Mesendoderm (in vitro differentiated cells): ENCODE results near the gene KRT86.

Experiments
- DNase-seq: peaks from one replicate; pipeline ENCODE4 v3.0.0; 2013
- H2AK5ac ChIP-seq: 2 replicates; pipeline ENCODE4 v1.6.1; 2013; ENCODE audit warnings: low read length, inconsistent platforms
- H2BK120ac ChIP-seq: 2 replicates; pipeline ENCODE4 v1.6.1; 2013; ENCODE audit warnings: low read depth, mild to moderate bottlenecking, low read length, moderate library complexity, mixed read lengths
- H2BK15ac ChIP-seq: replicated peaks from 2 replicates; pipeline ENCODE4 v1.6.1; 2013; ENCODE audit warnings: low read depth, mild to moderate bottlenecking, moderate library complexity
- H2BK5ac ChIP-seq: 2 replicates; pipeline ENCODE4 v1.6.1; 2013; ENCODE audit warnings: low read length, inconsistent platforms
- H3K18ac ChIP-seq: 2 replicates; pipeline ENCODE4 v1.6.1; 2013; ENCODE audit warnings: mild to moderate bottlenecking, low read length, mixed read lengths
- H3K23ac ChIP-seq: one replicate; pipeline ENCODE4 v1.6.1; 2013; ENCODE audit warnings: low read length
- H3K27ac ChIP-seq: 2 replicates; pipeline ENCODE4 v1.5.1; 2013; ENCODE audit warnings: low read depth, mild to moderate bottlenecking, inconsistent platforms, low read length, moderate library complexity
- H3K27me3 ChIP-seq: 2 replicates; pipeline ENCODE4 v1.6.1; 2013; ENCODE audit warnings: low read length, control low read depth, mild to moderate bottlenecking, inconsistent platforms; ENCODE audit not compliant: insufficient read depth, poor library complexity
- H3K36me3 ChIP-seq: 2 replicates; pipeline ENCODE4 v1.6.1; 2013; ENCODE audit warnings: low read length, inconsistent platforms; ENCODE audit not compliant: control insufficient read depth, insufficient read depth
- H3K4ac ChIP-seq: one replicate; pipeline ENCODE4 v1.6.1; 2013; ENCODE audit warnings: low read depth, mild to moderate bottlenecking, low read length, moderate library complexity
- H3K4me1 ChIP-seq: 2 replicates; pipeline ENCODE4 v1.6.1; 2013; ENCODE audit warnings: low read depth, low read length, inconsistent platforms; ENCODE audit not compliant: control insufficient read depth
- H3K4me2 ChIP-seq: 2 replicates; pipeline ENCODE4 v1.6.1; 2013; ENCODE audit warnings: low read length
- H3K4me3 ChIP-seq: 2 replicates; pipeline ENCODE4 v1.5.1; 2013; ENCODE audit warnings: mild to moderate bottlenecking, low read length
- H3K56ac ChIP-seq: one replicate; pipeline ENCODE4 v1.6.1; 2013; ENCODE audit warnings: low read length
- H3K79me1 ChIP-seq: 2 replicates; pipeline ENCODE4 v1.6.1; 2013; ENCODE audit warnings: low read length, inconsistent platforms
- H3K79me2 ChIP-seq: 2 replicates; pipeline ENCODE4 v1.6.1; 2013; ENCODE audit warnings: mild to moderate bottlenecking, low read length; ENCODE audit not compliant: control insufficient read depth, insufficient read depth
- H3K9ac ChIP-seq: 2 replicates; pipeline ENCODE4 v1.6.1; 2013; ENCODE audit warnings: low read length, inconsistent platforms
- H4K5ac ChIP-seq: one replicate; pipeline ENCODE4 v1.6.1; 2013; ENCODE audit warnings: low read length
- H4K8ac ChIP-seq: one replicate; pipeline ENCODE4 v1.6.1; 2013; ENCODE audit warnings: low read depth, mild to moderate bottlenecking, control low read depth, low read length, moderate library complexity
- WGBS: extraction: QIAGEN DNeasy Blood & Tissue Kit; methylation state at CpG from one replicate; pipeline ENCODE4 v1.1.7; 2013; ENCODE audit warnings: low lambda C conversion rate, missing lambda C conversion rate; ENCODE audit not compliant: insufficient coverage; ENCODE audit errors: extremely low coverage; 5-methylcytosine and 5-hydroxymethylcytosine counted together

The KRT86 gene

GRCh38 chr12:52233462-52234207 lies 40.8 kb upstream of the KRT86 start:
- no peak overlapping the region for H3K4ac ChIP-seq
- no peak overlapping the region for H2BK120ac ChIP-seq
- H3K79me1 ChIP-seq = no peaks in the 10 kb centered on the region
- no peak overlapping the region for H2BK15ac ChIP-seq
- WGBS = no CpG with 5 or more reads among the region's 40 CpGs
- no peaks in the 10 kb centered on the region for H3K36me3 ChIP-seq
- no peak overlapping the region for H3K27ac ChIP-seq
- peaks cover 3% of the 10 kb centered on the region for H3K27me3 ChIP-seq
- H2BK5ac ChIP-seq = no peak overlapping the region
- H3K79me2 ChIP-seq = no peaks in the 10 kb centered on the region
- peak overlapping the region; percentile 42 for H3K56ac ChIP-seq
- H3K4me2 ChIP-seq = peak overlapping the region; percentile 50
- no peak overlapping the region for H2AK5ac ChIP-seq
- H3K4me1 ChIP-seq = no peaks in the 10 kb centered on the region
- H4K5ac ChIP-seq = no peak overlapping the region
- H3K18ac ChIP-seq = no peak overlapping the region
- no peak overlapping the region for H3K4me3 ChIP-seq
- peak; percentile 32 for DNase-seq
- no peak overlapping the region for H3K23ac ChIP-seq
- peak overlapping the region; percentile 9 for H3K9ac ChIP-seq
- H4K8ac ChIP-seq = no peak overlapping the region

DNA sequence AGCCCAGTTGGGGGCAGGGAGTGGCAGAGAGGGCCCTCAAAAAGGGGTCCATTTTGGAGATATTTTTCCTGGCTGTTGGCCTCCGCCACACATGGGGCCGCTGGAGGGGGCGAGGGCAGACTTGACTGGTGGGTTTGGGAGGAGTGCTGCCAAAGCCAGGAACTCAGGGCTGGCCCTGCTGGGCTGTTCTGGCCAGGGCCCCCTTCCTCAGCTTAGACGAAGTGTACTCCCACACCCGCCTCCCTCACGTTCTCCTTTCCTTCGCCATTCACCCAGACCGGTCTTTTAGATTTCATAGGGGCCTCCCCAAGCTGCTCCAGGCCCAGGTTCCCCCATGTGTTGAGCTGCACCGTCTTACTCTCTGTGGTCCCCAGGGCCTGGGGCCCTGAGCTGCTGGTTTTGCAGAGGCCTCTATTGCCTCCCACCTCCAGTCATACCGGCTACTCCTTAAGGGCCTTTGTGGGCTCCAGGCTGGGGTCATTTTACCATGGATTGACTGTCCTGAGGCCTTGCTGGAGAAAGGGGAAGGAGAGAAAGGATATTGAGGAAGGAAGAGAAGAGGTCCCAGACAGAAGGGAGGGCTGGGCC lies 40.1 kb upstream of the KRT86 start:
- Histone ChIP-seq H2BK5ac (no peak overlapping the region), H3K4ac (no peak overlapping the region), H4K8ac (no peak overlapping the region), H3K4me3 (no peak overlapping the region), H3K56ac (no peak overlapping the region), H2BK120ac (no peak overlapping the region), H3K27ac (no peak overlapping the region), H3K79me1 (no peaks in the 10 kb centered on the region), H3K4me1 (no peaks in the 10 kb centered on the region), H3K4me2 (no peak overlapping the region), H2AK5ac (no peak overlapping the region), H4K5ac (no peak overlapping the region), H2BK15ac (no peak overlapping the region), H3K79me2 (no peaks in the 10 kb centered on the region), H3K18ac (no peak overlapping the region), H3K23ac (no peak overlapping the region), H3K27me3 (peaks cover 3% of the 10 kb centered on the region), H3K9ac (no peak overlapping the region), H3K36me3 (no peaks in the 10 kb centered on the region)
- no peak for DNase-seq
- no CpG with 5 or more reads among the region's 10 CpGs for WGBS

GRCh38 chr12:52235001-52235764 lies 39.3 kb upstream of the KRT86 start:
- Histone ChIP-seq H3K9ac (no peak overlapping the region), H3K18ac (no peak overlapping the region), H4K5ac (no peak overlapping the region), H2BK15ac (no peak overlapping the region), H3K27me3 (peaks cover 3% of the 10 kb centered on the region), H3K4me3 (no peak overlapping the region), H3K79me2 (no peaks in the 10 kb centered on the region), H2BK120ac (no peak overlapping the region), H3K4me2 (no peak overlapping the region), H3K79me1 (no peaks in the 10 kb centered on the region), H3K4ac (no peak overlapping the region), H2AK5ac (no peak overlapping the region), H3K23ac (no peak overlapping the region), H3K4me1 (no peaks in the 10 kb centered on the region), H3K56ac (no peak overlapping the region), H2BK5ac (no peak overlapping the region), H3K27ac (no peak overlapping the region), H3K36me3 (no peaks in the 10 kb centered on the region), H4K8ac (no peak overlapping the region)
- WGBS = no CpG with 5 or more reads among the region's 15 CpGs
- no peak for DNase-seq

- H2BK15ac ChIP-seq = no peak overlapping the region
- no peak overlapping the region for H2BK5ac ChIP-seq
- no peak overlapping the region for H3K27ac ChIP-seq
- H3K36me3 ChIP-seq = no peaks in the 10 kb centered on the region
- H4K8ac ChIP-seq = no peak overlapping the region
- H3K18ac ChIP-seq = no peak overlapping the region
- no peak overlapping the region for H3K4me2 ChIP-seq
- no peaks in the 10 kb centered on the region for H3K4me1 ChIP-seq
- H2BK120ac ChIP-seq = no peak overlapping the region
- H3K79me1 ChIP-seq = no peaks in the 10 kb centered on the region
- peaks cover 3% of the 10 kb centered on the region for H3K27me3 ChIP-seq
- H3K79me2 ChIP-seq = no peaks in the 10 kb centered on the region
- H4K5ac ChIP-seq = no peak overlapping the region
- no peak overlapping the region for H3K4me3 ChIP-seq
- no peak for DNase-seq
- no peak overlapping the region for H2AK5ac ChIP-seq
- no CpG with 5 or more reads among the region's 4 CpGs for WGBS
- H3K56ac ChIP-seq = no peak overlapping the region
- H3K4ac ChIP-seq = no peak overlapping the region
- no peak overlapping the region for H3K9ac ChIP-seq
- H3K23ac ChIP-seq = no peak overlapping the region
These were observed 38.6 kb upstream of the KRT86 start for GRCh38 chr12:52235822-52236361.

DNA sequence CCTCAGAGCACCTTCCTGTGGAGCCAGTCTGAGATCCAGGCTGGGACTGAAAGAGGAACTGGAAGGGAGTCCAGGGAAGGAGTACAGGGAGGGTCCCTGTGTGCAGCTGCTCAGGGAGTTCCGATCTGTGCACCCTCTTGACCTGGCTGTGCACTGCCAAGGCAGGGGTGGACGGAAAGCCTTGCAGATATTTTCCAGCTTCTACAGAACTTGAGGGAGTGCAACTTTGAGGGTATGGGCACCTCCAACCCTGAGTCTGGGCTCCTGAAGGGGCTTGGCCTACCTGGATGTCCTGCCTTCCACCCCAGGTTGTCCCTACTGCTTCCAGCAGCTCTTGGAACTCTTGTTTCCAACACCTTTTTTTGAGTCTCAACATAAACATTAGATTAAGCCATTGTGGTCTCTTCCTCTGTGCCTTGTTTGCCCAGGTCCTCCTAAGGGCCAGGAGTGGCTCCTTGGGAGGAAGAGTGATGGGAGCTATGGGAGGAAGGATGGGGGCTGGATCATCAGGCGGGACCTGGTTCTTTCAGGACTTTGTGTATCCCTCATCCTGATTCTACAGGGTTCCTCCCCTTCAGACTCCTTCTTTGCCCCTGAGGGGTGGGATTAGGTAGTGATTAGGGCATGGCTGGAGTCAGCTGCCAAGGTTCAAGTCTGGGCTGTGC lies 37.9 kb upstream of the KRT86 start:
- H3K4ac ChIP-seq = no peak overlapping the region
- H3K36me3 ChIP-seq = no peaks in the 10 kb centered on the region
- H3K23ac ChIP-seq = no peak overlapping the region
- H3K79me1 ChIP-seq = no peaks in the 10 kb centered on the region
- no peak overlapping the region for H3K4me2 ChIP-seq
- H2BK15ac ChIP-seq = no peak overlapping the region
- no peak overlapping the region for H2AK5ac ChIP-seq
- H3K27me3 ChIP-seq = peaks cover 3% of the 10 kb centered on the region
- DNase-seq = no peak
- no peak overlapping the region for H4K8ac ChIP-seq
- no peak overlapping the region for H2BK5ac ChIP-seq
- H4K5ac ChIP-seq = no peak overlapping the region
- no peak overlapping the region for H3K9ac ChIP-seq
- no peak overlapping the region for H3K27ac ChIP-seq
- no peaks in the 10 kb centered on the region for H3K4me1 ChIP-seq
- H3K56ac ChIP-seq = no peak overlapping the region
- no peak overlapping the region for H3K18ac ChIP-seq
- no peaks in the 10 kb centered on the region for H3K79me2 ChIP-seq
- no CpG with 5 or more reads among the region's 3 CpGs for WGBS
- H3K4me3 ChIP-seq = no peak overlapping the region
- H2BK120ac ChIP-seq = no peak overlapping the region
